DOHH2 (cell line): ENCODE data around the gene ENOX1.

Experiments
- CTCF ChIP-seq: fragments of 200-600 bp; sonication (generic); IDR thresholded peaks from one replicate; pipeline ENCODE4 v1.5.1; 2014; ENCODE audit warnings: antibody characterized with exemption, mild to moderate bottlenecking, low read depth, low read length; ENCODE audit not compliant: poor library complexity, severe bottlenecking
- EZH2phosphoT487 ChIP-seq: fragments of 200-600 bp; sonication (generic); IDR thresholded peaks from 2 replicates; pipeline ENCODE4 v1.6.1; 2017; ENCODE audit warnings: borderline replicate concordance, mild to moderate bottlenecking, antibody characterized with exemption, low read length, moderate library complexity, mixed read lengths

DNA sequence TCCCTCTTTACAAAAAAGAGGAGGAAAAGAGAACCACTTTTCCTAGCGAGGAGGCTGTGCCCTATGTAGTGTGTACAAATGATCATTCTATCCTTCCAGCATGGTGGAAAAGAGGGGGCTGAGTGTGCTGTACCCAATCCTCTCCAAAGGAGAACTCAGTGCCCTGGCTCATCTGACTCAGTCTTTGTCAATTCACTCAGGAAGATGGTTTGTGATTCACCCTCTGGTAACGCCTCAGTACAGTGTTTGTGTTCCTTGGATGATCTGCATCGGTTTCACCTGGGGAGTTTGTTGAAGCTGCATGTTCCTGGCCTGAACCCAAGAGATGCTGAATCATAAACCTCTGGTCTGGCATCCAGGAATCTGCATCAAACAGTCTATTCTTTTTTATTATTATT lies 18.3 kb upstream of the ENOX1 start:
- TF ChIP-seq CTCF (no peak), EZH2phosphoT487 (no peak)
